HL-60 (cell line): ENCODE measurements around the gene SARDH.

Experiments
- DNase-seq, 2 experiments: peaks; one replicate each; pipeline ENCODE4 v3.0.0-alpha.2; 2010 to 2020; ENCODE audit warnings: low read depth in 1 of 2, low spot score in 1 of 2
- H3K27ac ChIP-seq: fragments of 250-450 bp; sonication (Bioruptor Pico); replicated peaks from 2 replicates; pipeline ENCODE4 v1.5.1; 2020; ENCODE audit warnings: mild to moderate bottlenecking, moderate library complexity
- H3K27me3 ChIP-seq: fragments of 250-450 bp; sonication (Bioruptor Pico); 2 replicates; pipeline ENCODE4 v1.5.1; 2021; ENCODE audit warnings: mild to moderate bottlenecking, moderate library complexity; ENCODE audit not compliant: insufficient read depth, poor library complexity, severe bottlenecking
- H3K4me3 ChIP-seq: replicated peaks from 2 replicates; pipeline ENCODE4 v1.5.1; 2011; ENCODE audit warnings: mild to moderate bottlenecking, control low read depth, low read length; ENCODE audit not compliant: insufficient read depth
- GABPA ChIP-seq: IDR thresholded peaks from 2 replicates; pipeline ENCODE4 v1.6.1; 2012; ENCODE audit warnings: low read depth
- POLR2AphosphoS5 ChIP-seq: IDR thresholded peaks from 2 replicates; pipeline ENCODE4 v1.6.1; 2012; ENCODE audit warnings: low read depth
- SPI1 ChIP-seq: IDR thresholded peaks from 2 replicates; pipeline ENCODE4 v1.6.1; 2012; ENCODE audit warnings: low read depth, mild to moderate bottlenecking, borderline replicate concordance
- TF ChIP-seq, protein P1 (sequence below): IDR thresholded peaks from 2 replicates; pipeline ENCODE4 v1.6.1; 2012; ENCODE audit warnings: low read depth; ENCODE audit not compliant: insufficient replicate concordance
- TF ChIP-seq, protein P2 (sequence below): IDR thresholded peaks from one replicate; pipeline ENCODE4 v1.5.1; 2011; ENCODE audit warnings: low read length, control low read depth, inconsistent platforms; ENCODE audit not compliant: insufficient read depth

Gene SARDH

GRCh38 chr9:133614056-133614455 lies 124.1 kb downstream of the SARDH start:
- no peak overlapping the region for H3K4me3 ChIP-seq
- no peak for DNase-seq
- H3K27ac ChIP-seq: no peak overlapping the region
- peaks cover 2% of the 10 kb centered on the region for H3K27me3 ChIP-seq
- TF ChIP-seq POLR2AphosphoS5 (no peak), GABPA (no peak), SPI1 (no peak)
- TF ChIP-seq, protein P1, sequence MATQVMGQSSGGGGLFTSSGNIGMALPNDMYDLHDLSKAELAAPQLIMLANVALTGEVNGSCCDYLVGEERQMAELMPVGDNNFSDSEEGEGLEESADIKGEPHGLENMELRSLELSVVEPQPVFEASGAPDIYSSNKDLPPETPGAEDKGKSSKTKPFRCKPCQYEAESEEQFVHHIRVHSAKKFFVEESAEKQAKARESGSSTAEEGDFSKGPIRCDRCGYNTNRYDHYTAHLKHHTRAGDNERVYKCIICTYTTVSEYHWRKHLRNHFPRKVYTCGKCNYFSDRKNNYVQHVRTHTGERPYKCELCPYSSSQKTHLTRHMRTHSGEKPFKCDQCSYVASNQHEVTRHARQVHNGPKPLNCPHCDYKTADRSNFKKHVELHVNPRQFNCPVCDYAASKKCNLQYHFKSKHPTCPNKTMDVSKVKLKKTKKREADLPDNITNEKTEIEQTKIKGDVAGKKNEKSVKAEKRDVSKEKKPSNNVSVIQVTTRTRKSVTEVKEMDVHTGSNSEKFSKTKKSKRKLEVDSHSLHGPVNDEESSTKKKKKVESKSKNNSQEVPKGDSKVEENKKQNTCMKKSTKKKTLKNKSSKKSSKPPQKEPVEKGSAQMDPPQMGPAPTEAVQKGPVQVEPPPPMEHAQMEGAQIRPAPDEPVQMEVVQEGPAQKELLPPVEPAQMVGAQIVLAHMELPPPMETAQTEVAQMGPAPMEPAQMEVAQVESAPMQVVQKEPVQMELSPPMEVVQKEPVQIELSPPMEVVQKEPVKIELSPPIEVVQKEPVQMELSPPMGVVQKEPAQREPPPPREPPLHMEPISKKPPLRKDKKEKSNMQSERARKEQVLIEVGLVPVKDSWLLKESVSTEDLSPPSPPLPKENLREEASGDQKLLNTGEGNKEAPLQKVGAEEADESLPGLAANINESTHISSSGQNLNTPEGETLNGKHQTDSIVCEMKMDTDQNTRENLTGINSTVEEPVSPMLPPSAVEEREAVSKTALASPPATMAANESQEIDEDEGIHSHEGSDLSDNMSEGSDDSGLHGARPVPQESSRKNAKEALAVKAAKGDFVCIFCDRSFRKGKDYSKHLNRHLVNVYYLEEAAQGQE: no peak
- TF ChIP-seq, protein P2, sequence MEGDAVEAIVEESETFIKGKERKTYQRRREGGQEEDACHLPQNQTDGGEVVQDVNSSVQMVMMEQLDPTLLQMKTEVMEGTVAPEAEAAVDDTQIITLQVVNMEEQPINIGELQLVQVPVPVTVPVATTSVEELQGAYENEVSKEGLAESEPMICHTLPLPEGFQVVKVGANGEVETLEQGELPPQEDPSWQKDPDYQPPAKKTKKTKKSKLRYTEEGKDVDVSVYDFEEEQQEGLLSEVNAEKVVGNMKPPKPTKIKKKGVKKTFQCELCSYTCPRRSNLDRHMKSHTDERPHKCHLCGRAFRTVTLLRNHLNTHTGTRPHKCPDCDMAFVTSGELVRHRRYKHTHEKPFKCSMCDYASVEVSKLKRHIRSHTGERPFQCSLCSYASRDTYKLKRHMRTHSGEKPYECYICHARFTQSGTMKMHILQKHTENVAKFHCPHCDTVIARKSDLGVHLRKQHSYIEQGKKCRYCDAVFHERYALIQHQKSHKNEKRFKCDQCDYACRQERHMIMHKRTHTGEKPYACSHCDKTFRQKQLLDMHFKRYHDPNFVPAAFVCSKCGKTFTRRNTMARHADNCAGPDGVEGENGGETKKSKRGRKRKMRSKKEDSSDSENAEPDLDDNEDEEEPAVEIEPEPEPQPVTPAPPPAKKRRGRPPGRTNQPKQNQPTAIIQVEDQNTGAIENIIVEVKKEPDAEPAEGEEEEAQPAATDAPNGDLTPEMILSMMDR: no peak
